ENCODE results near the gene STARD3NL.

- TF ChIP-seq, protein P1, sequence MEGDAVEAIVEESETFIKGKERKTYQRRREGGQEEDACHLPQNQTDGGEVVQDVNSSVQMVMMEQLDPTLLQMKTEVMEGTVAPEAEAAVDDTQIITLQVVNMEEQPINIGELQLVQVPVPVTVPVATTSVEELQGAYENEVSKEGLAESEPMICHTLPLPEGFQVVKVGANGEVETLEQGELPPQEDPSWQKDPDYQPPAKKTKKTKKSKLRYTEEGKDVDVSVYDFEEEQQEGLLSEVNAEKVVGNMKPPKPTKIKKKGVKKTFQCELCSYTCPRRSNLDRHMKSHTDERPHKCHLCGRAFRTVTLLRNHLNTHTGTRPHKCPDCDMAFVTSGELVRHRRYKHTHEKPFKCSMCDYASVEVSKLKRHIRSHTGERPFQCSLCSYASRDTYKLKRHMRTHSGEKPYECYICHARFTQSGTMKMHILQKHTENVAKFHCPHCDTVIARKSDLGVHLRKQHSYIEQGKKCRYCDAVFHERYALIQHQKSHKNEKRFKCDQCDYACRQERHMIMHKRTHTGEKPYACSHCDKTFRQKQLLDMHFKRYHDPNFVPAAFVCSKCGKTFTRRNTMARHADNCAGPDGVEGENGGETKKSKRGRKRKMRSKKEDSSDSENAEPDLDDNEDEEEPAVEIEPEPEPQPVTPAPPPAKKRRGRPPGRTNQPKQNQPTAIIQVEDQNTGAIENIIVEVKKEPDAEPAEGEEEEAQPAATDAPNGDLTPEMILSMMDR (conservative IDR thresholded peaks at IDR 0.05; ENCODE audit: low read length) = no peak
- no peak for TF ChIP-seq EZH2phosphoT487 (IDR thresholded peaks at IDR 0.05; ENCODE audit: borderline replicate concordance)
Observed at GRCh38 chr7:38177621-38178003, 433 bp upstream of the STARD3NL start.
